K562 (cell line): Measurements from ENCODE around the gene ACOT7. TPM values are rescaled to one million over a fixed set of nuclear protein-coding genes. Genes with fewer than 3 reads are reported as not detected.

Source experiments
- ATF6 ChIP-seq: sonication (generic); formaldehyde crosslinking; IDR thresholded peaks from 2 replicates; pipeline ENCODE4 v1.4.0; 2020; ENCODE audit warnings: mild to moderate bottlenecking, missing genetic modification reagents
- ATF7 ChIP-seq: fragments of 450-650 bp; IDR thresholded peaks from 2 replicates; pipeline ENCODE4 v1.7.1; 2014; ENCODE audit warnings: mild to moderate bottlenecking, moderate library complexity
- ERF ChIP-seq: fragments of 450-650 bp; formaldehyde crosslinking; IDR thresholded peaks from 2 replicates; pipeline ENCODE4 v1.4.0; 2020; ENCODE audit warnings: mild to moderate bottlenecking, mixed read lengths
- GTF2F1 ChIP-seq: IDR thresholded peaks from 2 replicates; pipeline ENCODE4 v1.6.1; 2011; ENCODE audit warnings: low read depth, low read length, improper control_type of control experiment
- HBP1 ChIP-seq: fragments of 450-650 bp; formaldehyde crosslinking; IDR thresholded peaks from 2 replicates; pipeline ENCODE4 v1.4.0; 2022; ENCODE audit warnings: missing genetic modification characterization
- MAX ChIP-seq: sonication (generic); formaldehyde crosslinking; IDR thresholded peaks from 2 replicates; pipeline ENCODE4 v1.9.0; 2022; ENCODE audit warnings: mild to moderate bottlenecking, missing genetic modification reagents
- NCOA1 ChIP-seq: fragments of 450-650 bp; IDR thresholded peaks from 2 replicates; pipeline ENCODE4 v1.6.1; 2016; ENCODE audit warnings: low read depth
- POLR2AphosphoS5 ChIP-seq: IDR thresholded peaks from 2 replicates; pipeline ENCODE4 v1.6.1; 2011; ENCODE audit warnings: mild to moderate bottlenecking, low read depth, low read length, moderate library complexity; ENCODE audit not compliant: control insufficient read depth, insufficient read depth
- POLR2B ChIP-seq: fragments of 450-650 bp; IDR thresholded peaks from 2 replicates; pipeline ENCODE4 v1.6.1; 2018; ENCODE audit warnings: low read depth; ENCODE audit not compliant: partially characterized antibody
- RBM39 ChIP-seq: fragments of 200-400 bp; formaldehyde crosslinking; optimal IDR thresholded peaks from 2 replicates; pipeline ENCODE3; 2018; ENCODE audit warnings: low read depth, low read length
- RERE ChIP-seq: sonication (generic); formaldehyde crosslinking; IDR thresholded peaks from 2 replicates; pipeline ENCODE4 v1.8.0; 2023; ENCODE audit warnings: missing genetic modification reagents, mild to moderate bottlenecking, borderline replicate concordance
- SMAD2 ChIP-seq: fragments of 150-350 bp; IDR thresholded peaks from 2 replicates; pipeline ENCODE4 v1.6.1; 2014; ENCODE audit warnings: low read depth, mild to moderate bottlenecking, low read length
- SREBF2 ChIP-seq: sonication (generic); formaldehyde crosslinking; IDR thresholded peaks from 2 replicates; pipeline ENCODE4 v1.4.0; 2020; ENCODE audit warnings: mild to moderate bottlenecking, missing genetic modification reagents
- ZNF316 ChIP-seq: fragments of 450-650 bp; IDR thresholded peaks from 2 replicates; pipeline ENCODE4 v1.6.1; 2016
- ZNF75A ChIP-seq: fragments of 450-650 bp; formaldehyde crosslinking; IDR thresholded peaks from 2 replicates; pipeline ENCODE4 v1.4.0; 2020; ENCODE audit warnings: mild to moderate bottlenecking
- ZZZ3 ChIP-seq: fragments of 450-650 bp; IDR thresholded peaks from 2 replicates; pipeline ENCODE4 v1.6.1; 2016; ENCODE audit warnings: antibody characterized with exemption, mild to moderate bottlenecking, moderate library complexity
- polyA plus RNA-seq, 8 experiments: library from polyadenylated mRNA; depleted of rRNA in 4 of 8; stranded (reverse) in 5 of 8; unstranded in 3 of 8; fragments of >200 nt; fragmentation: Nextera tagmentation in 2 of 8; fragmentation: Illumina TruSeq in 1 of 8; extraction: Ambion mirVana in 2 of 8; extraction: Trizol in 1 of 8; gene quantifications; 2 replicates each; pipeline versions ENCODE4 v1.2.1 to v1.2.3, GENCODE V29; 2011 to 2014; ENCODE audit warnings: inconsistent platforms in 1 of 8, missing spikeins in 1 of 8
- total RNA-seq, 7 experiments: library from RNA; depleted of rRNA in 6 of 7; stranded (reverse); fragments of >200 nt in 6 of 7; fragmentation: Illumina TruSeq in 2 of 7; extraction: Trizol in 2 of 7; gene quantifications; 2 replicates each; pipeline versions ENCODE4 v1.2.1 to v1.2.3, GENCODE V29; 2011 to 2021; ENCODE audit warnings: low replicate concordance in 1 of 7
- TF ChIP-seq, protein P1 (sequence below): fragments of 450-650 bp; IDR thresholded peaks from 2 replicates; pipeline ENCODE4 v1.6.1; 2016; ENCODE audit warnings: antibody characterized with exemption
- TF ChIP-seq, protein P2 (sequence below): fragments of 250-450 bp; sonication (Bioruptor Pico); IDR thresholded peaks from 2 replicates; pipeline ENCODE4 v1.8.0; 2021; ENCODE audit warnings: moderate library complexity, mild to moderate bottlenecking, inconsistent platforms

ACOT7 gene
- total and polyA plus RNA-seq, 9 of the 15 experiments (the other 6 are each of a cell fraction or from before 2014, with no cell fraction given) = 7.0 to 92.6 (median 37.2) TPM

DNA sequence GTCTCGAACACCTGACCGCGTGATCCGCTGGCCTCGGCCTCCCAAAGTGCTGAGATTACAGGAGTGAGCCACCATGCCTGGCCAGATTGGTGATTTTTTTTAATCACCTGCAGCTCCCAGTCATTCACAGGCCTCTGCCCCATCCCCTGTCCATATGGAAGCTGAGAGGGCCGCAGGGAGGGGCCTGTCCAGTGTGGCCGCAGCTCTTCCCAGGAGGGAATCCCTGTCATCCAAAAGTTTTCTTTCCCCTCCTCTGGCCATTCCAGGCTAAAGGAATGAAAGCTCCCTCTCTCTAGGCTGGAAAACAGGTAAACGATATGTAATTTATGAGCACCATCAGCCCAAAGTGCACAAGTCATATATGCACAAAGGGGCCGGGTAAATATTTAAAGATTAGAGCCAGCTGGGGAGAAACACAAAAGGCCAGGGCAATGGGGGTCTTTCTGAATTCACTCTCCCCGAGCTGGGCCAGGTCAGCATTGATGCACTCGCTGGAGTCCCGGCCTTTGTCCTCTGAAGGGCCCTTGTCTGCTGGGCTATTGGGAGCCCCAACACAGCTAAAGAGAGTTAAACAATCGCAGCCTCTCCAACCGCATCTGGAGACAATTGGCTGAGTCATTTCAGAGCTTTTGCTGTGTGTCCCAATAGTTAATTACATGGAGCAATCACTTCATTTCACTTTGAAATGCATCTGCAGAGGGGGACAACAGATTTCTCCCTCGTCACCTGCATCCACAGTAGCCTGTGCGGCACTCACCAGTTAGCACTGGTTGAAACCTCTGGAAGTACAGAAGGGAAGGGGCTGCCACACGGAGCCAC lies 153.4 kb downstream of the ACOT7 start (continued):
- TF ChIP-seq RERE (CRISPR knock-in tag) (no peak), POLR2B (no peak), ZNF316 (peak; percentile 54), ERF (CRISPR knock-in tag) (no peak), SREBF2 (CRISPR knock-in tag) (no peak), POLR2AphosphoS5 (no peak), ATF6 (no peak), RBM39 (no peak), SMAD2 (no peak), MAX (no peak), ZZZ3 (no peak), HBP1 (CRISPR knock-in tag) (no peak), NCOA1 (no peak), ZNF75A (CRISPR knock-in tag) (no peak), GTF2F1 (no peak), ATF7 (no peak)
- TF ChIP-seq, protein P1, sequence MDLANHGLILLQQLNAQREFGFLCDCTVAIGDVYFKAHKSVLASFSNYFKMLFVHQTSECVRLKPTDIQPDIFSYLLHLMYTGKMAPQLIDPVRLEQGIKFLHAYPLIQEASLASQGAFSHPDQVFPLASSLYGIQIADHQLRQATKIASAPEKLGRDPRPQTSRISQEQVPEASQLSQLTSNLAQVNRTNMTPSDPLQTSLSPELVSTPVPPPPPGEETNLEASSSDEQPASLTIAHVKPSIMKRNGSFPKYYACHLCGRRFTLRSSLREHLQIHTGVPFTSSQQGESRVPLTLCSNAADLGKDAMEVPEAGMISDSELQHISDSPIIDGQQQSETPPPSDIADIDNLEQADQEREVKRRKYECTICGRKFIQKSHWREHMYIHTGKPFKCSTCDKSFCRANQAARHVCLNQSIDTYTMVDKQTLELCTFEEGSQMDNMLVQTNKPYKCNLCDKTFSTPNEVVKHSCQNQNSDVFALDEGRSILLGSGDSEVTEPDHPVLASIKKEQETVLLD = no peak
- TF ChIP-seq, protein P2, sequence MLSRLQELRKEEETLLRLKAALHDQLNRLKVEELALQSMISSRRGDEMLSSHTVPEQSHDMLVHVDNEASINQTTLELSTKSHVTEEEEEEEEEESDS (CRISPR knock-in tag) = no peak
